HG03565 (cell line): ENCODE measurements around the gene E2F3.
A peak's percentile ranks its signal among the peaks of the same experiment; 100 is the strongest.
"Not testable (repeated sequence)": the region's sequence is repeated elsewhere in the genome, so short reads cannot be mapped to it uniquely, and the experiment has no call there.

Experiments used
- ATAC-seq: cut with Tn5 transposase; IDR thresholded peaks from one replicate; pipeline ENCODE4 v1.9.1; 2021; ENCODE audit warnings: mild to moderate bottlenecking, moderate library complexity; ENCODE audit not compliant: unreplicated experiment

E2F3 gene

GRCh38 chr6:20525208-20525607, 123.5 kb downstream of the E2F3 start:
- not testable (repeated sequence) for ATAC-seq

GRCh38 chr6:20529086-20529448, 127.4 kb downstream of the E2F3 start:
- ATAC-seq: not testable (repeated sequence)

- no peak for ATAC-seq
Observed at GRCh38 chr6:20532881-20533280, 131.2 kb downstream of the E2F3 start.

- ATAC-seq: no peak
Observed at GRCh38 chr6:20533746-20534294, 132.1 kb downstream of the E2F3 start.

GRCh38 chr6:20534295-20535262, 132.9 kb downstream of the E2F3 start, which contains the start of gene CDKAL1:
Gene CDKAL1, plus strand, starts transcription at chr6:20534457. Its CDS starts 11,894 bp downstream, at chr6:20546351.
- peak; percentile 92 for ATAC-seq

GRCh38 chr6:20538131-20538662, 136.5 kb downstream of the E2F3 start:
- no peak for ATAC-seq

- no peak for ATAC-seq
Observed at GRCh38 chr6:20538907-20539306, 137.2 kb downstream of the E2F3 start.

GRCh38 chr6:20539387-20539786, 137.7 kb downstream of the E2F3 start:
- ATAC-seq: no peak

- no peak for ATAC-seq
Observed at GRCh38 chr6:20540683-20541082, 139.0 kb downstream of the E2F3 start.

- ATAC-seq: no peak
Observed at GRCh38 chr6:20541382-20541781, 139.7 kb downstream of the E2F3 start.

- ATAC-seq: peak; percentile 97
Observed at GRCh38 chr6:20542927-20543602, 141.4 kb downstream of the E2F3 start.
